Superior temporal gyrus (tissue), 1 donor: ENCODE results near the gene FNBP1L.
"Not testable (repeated sequence)": the region's sequence is repeated elsewhere in the genome, so short reads cannot be mapped to it uniquely, and the experiment has no call there.

Experiments
- DNase-seq: peaks from one replicate; pipeline ENCODE4 v3.0.0-alpha.2; 2016; ENCODE audit errors: extremely low spot score

The FNBP1L gene

GRCh38 chr1:93571623-93572310 lies 123.8 kb downstream of the FNBP1L start:
- no peak for DNase-seq

GRCh38 chr1:93573940-93574469 lies 126.1 kb downstream of the FNBP1L start:
- no peak for DNase-seq

- DNase-seq, result no peak
These were observed 126.6 kb downstream of the FNBP1L start for GRCh38 chr1:93574511-93574910.

- DNase-seq, result no peak
These were observed 127.1 kb downstream of the FNBP1L start for GRCh38 chr1:93574991-93575390.

- no peak for DNase-seq
These were observed 127.8 kb downstream of the FNBP1L start for GRCh38 chr1:93575621-93576284.

GRCh38 chr1:93576346-93576745 lies 128.4 kb downstream of the FNBP1L start:
- DNase-seq, result no peak

GRCh38 chr1:93576746-93577145 lies 128.8 kb downstream of the FNBP1L start:
- DNase-seq, result no peak

GRCh38 chr1:93577536-93578432 lies 129.9 kb downstream of the FNBP1L start:
- no peak for DNase-seq

GRCh38 chr1:93578433-93578830 lies 130.5 kb downstream of the FNBP1L start:
- no peak for DNase-seq

- no peak for DNase-seq
These were observed 131.2 kb downstream of the FNBP1L start for GRCh38 chr1:93578911-93579825.

GRCh38 chr1:93579891-93580290 lies 132.0 kb downstream of the FNBP1L start:
- DNase-seq, result no peak

GRCh38 chr1:93581917-93582850 lies 134.3 kb downstream of the FNBP1L start:
- no peak for DNase-seq

- no peak for DNase-seq
These were observed 136.5 kb downstream of the FNBP1L start for GRCh38 chr1:93584261-93585003.

- DNase-seq, result no peak
These were observed 137.4 kb downstream of the FNBP1L start for GRCh38 chr1:93585059-93585966.

GRCh38 chr1:93587354-93587753 lies 139.4 kb downstream of the FNBP1L start:
- no peak for DNase-seq

GRCh38 chr1:93588206-93588605 lies 140.3 kb downstream of the FNBP1L start:
- DNase-seq, result no peak

- no peak for DNase-seq
These were observed 141.0 kb downstream of the FNBP1L start for GRCh38 chr1:93588955-93589354.

- DNase-seq, result not testable (repeated sequence)
These were observed 143.4 kb downstream of the FNBP1L start for GRCh38 chr1:93591291-93591675.
